ENCODE results near the gene PXDN.

DNA sequence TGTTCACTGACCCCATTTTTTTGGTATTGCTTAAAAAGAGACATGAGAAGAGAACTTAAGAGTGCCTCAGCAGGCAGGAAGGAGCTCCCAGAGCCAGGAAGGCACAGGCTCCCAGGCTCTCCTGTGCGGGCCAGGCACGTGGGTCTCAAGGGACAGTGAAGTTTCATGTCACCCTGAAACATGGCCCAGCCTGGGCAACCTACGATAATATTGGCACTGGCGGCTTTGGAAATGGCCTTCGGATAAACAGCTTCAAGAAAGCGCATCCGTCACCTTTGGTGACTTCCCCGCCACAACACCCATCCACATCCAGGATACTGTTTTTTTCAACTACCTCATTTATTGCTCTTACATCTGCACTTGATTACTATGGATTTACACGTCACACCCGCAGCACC lies 30.5 kb downstream of the PXDN start:
- no peak for TF ChIP-seq PHF20 (IDR thresholded peaks at IDR 0.05; ENCODE audit: partially characterized antibody)
- TF ChIP-seq MYNN (IDR thresholded peaks at IDR 0.05), result no peak
- no peak for TF ChIP-seq MYNN (CRISPR knock-in tag; IDR thresholded peaks at IDR 0.05)
- no peak for TF ChIP-seq BRCA1 (IDR thresholded peaks at IDR 0.05)
- no peak for TF ChIP-seq BRCA1 (CRISPR knock-in tag; IDR thresholded peaks at IDR 0.05)
- TF ChIP-seq, protein P1, sequence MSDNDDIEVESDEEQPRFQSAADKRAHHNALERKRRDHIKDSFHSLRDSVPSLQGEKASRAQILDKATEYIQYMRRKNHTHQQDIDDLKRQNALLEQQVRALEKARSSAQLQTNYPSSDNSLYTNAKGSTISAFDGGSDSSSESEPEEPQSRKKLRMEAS (CRISPR knock-in tag; IDR thresholded peaks at IDR 0.05), result no peak
- no peak for TF ChIP-seq ZNF282 (CRISPR knock-in tag; IDR thresholded peaks at IDR 0.05)
- TF ChIP-seq MYC (IDR thresholded peaks at IDR 0.05; ENCODE audit: low read depth, low read length), result no peak
- no peak for TF ChIP-seq MYC (CRISPR knock-in tag; IDR thresholded peaks at IDR 0.05; ENCODE audit: borderline replicate concordance, low read depth)
- TF ChIP-seq ZNF3 (CRISPR knock-in tag; IDR thresholded peaks at IDR 0.05), result no peak
- no peak for TF ChIP-seq SRSF9 (IDR thresholded peaks at IDR 0.05; ENCODE audit: borderline replicate concordance, low read depth, low read length)
- TF ChIP-seq, protein P2, sequence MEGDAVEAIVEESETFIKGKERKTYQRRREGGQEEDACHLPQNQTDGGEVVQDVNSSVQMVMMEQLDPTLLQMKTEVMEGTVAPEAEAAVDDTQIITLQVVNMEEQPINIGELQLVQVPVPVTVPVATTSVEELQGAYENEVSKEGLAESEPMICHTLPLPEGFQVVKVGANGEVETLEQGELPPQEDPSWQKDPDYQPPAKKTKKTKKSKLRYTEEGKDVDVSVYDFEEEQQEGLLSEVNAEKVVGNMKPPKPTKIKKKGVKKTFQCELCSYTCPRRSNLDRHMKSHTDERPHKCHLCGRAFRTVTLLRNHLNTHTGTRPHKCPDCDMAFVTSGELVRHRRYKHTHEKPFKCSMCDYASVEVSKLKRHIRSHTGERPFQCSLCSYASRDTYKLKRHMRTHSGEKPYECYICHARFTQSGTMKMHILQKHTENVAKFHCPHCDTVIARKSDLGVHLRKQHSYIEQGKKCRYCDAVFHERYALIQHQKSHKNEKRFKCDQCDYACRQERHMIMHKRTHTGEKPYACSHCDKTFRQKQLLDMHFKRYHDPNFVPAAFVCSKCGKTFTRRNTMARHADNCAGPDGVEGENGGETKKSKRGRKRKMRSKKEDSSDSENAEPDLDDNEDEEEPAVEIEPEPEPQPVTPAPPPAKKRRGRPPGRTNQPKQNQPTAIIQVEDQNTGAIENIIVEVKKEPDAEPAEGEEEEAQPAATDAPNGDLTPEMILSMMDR (IDR thresholded peaks at IDR 0.05 in 2 of 3, conservative IDR thresholded peaks at IDR 0.05 in 1 of 3; ENCODE audit: insufficient read depth in 2 of 3, low read depth in 1 of 3, low read length in 3 of 3), result no peak

Measured in K562 (cell line).